MM.1S (cell line): ENCODE data around the gene ELMO1.

Experiments
- EZH2phosphoT487 ChIP-seq: fragments of 300-600 bp; sonication (generic); IDR thresholded peaks from 2 replicates; pipeline ENCODE4 v1.6.1; 2018; ENCODE audit warnings: antibody characterized with exemption, low read length
- TF ChIP-seq, protein P1 (sequence below): fragments of 300-600 bp; sonication (generic); IDR thresholded peaks from 2 replicates; pipeline ENCODE4 v1.5.1; 2016; ENCODE audit warnings: antibody characterized with exemption, low read length, mixed read lengths

DNA sequence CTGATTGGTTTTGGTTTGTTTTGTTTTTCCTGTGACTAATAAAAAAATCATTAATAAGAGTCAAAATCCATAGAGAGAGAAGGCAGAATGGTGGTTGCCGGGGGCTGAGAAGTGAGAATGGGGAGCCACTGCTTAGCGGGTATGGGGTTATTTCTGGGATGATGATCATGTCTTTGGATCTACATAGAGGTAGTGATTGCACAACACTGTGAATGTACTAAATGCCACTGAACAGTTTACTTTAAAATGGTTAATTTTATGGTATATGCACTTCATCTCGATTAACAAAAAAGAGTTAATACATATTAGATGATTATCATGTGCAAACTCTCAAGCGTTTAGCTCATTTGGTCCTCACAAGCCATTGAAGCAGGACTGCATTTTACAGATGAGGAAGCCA is 342.9 kb downstream of the ELMO1 start:
- TF ChIP-seq, protein P1, sequence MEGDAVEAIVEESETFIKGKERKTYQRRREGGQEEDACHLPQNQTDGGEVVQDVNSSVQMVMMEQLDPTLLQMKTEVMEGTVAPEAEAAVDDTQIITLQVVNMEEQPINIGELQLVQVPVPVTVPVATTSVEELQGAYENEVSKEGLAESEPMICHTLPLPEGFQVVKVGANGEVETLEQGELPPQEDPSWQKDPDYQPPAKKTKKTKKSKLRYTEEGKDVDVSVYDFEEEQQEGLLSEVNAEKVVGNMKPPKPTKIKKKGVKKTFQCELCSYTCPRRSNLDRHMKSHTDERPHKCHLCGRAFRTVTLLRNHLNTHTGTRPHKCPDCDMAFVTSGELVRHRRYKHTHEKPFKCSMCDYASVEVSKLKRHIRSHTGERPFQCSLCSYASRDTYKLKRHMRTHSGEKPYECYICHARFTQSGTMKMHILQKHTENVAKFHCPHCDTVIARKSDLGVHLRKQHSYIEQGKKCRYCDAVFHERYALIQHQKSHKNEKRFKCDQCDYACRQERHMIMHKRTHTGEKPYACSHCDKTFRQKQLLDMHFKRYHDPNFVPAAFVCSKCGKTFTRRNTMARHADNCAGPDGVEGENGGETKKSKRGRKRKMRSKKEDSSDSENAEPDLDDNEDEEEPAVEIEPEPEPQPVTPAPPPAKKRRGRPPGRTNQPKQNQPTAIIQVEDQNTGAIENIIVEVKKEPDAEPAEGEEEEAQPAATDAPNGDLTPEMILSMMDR = no peak
- TF ChIP-seq EZH2phosphoT487 = no peak
